NCI-H524 treated with DMSO at 0.1 percent for 48 hours (cell line): ENCODE data around the gene AQP11.
"Not testable (repeated sequence)": the region's sequence is repeated elsewhere in the genome, so short reads cannot be mapped to it uniquely, and the experiment has no call there.

Experiments used
- DNase-seq: peaks from one replicate; lab custom pipeline; 2025; lab: John Stamatoyannopoulos, UW

The AQP11 gene

GRCh38 chr11:77589521-77590193 is at the start of gene AQP11:
TSS of gene AQP11 (plus strand) at chr11:77589953. CDS start at chr11:77589993, 40 bp downstream.
- DNase-seq: no peak

- DNase-seq: no peak
Measured at GRCh38 chr11:77542296-77542695, 47.5 kb upstream of the AQP11 start.

GRCh38 chr11:77547047-77547836 is 42.5 kb upstream of the AQP11 start:
- DNase-seq: no peak

GRCh38 chr11:77547863-77548551 is 41.7 kb upstream of the AQP11 start:
- peak; percentile 9 for DNase-seq

- DNase-seq: no peak
Measured at GRCh38 chr11:77548552-77549445, 41.0 kb upstream of the AQP11 start.

- not testable (repeated sequence) for DNase-seq
Measured at GRCh38 chr11:77551426-77551825, 38.3 kb upstream of the AQP11 start.

GRCh38 chr11:77557553-77557952 is 32.2 kb upstream of the AQP11 start:
- no peak for DNase-seq

- no peak for DNase-seq
Measured at GRCh38 chr11:77558380-77558779, 31.4 kb upstream of the AQP11 start.

- no peak for DNase-seq
Measured at GRCh38 chr11:77559686-77560401, 29.9 kb upstream of the AQP11 start.

GRCh38 chr11:77560605-77561004 is 29.1 kb upstream of the AQP11 start:
- DNase-seq: no peak

GRCh38 chr11:77561257-77561656 is 28.5 kb upstream of the AQP11 start:
- no peak for DNase-seq

- DNase-seq: no peak
Measured at GRCh38 chr11:77568306-77568705, 21.4 kb upstream of the AQP11 start.

- no peak for DNase-seq
Measured at GRCh38 chr11:77568916-77569675, 20.7 kb upstream of the AQP11 start.

- no peak for DNase-seq
Measured at GRCh38 chr11:77569676-77570070, 20.1 kb upstream of the AQP11 start.

- not testable (repeated sequence) for DNase-seq
Measured at GRCh38 chr11:77570896-77571295, 18.9 kb upstream of the AQP11 start.

- DNase-seq: not testable (repeated sequence)
Measured at GRCh38 chr11:77575428-77575827, 14.3 kb upstream of the AQP11 start.

- DNase-seq: no peak
Measured at GRCh38 chr11:77580712-77581337, 8.9 kb upstream of the AQP11 start.

GRCh38 chr11:77589181-77589520 is 602 bp upstream of the AQP11 start:
- DNase-seq: no peak

- no peak for DNase-seq
Measured at GRCh38 chr11:77590194-77590782, 535 bp downstream of the AQP11 start.

GRCh38 chr11:77592727-77593126 is 3.0 kb downstream of the AQP11 start:
- DNase-seq: no peak
